Epidermal melanocyte (primary cell): Measurements from ENCODE around the gene SNTB2.
A peak's percentile ranks its signal among the peaks of the same experiment; 100 is the strongest.

ENCODE experiments used
- DNase-seq: peaks from one replicate; pipeline ENCODE4 v3.0.0; 2011; ENCODE audit warnings: low spot score; ENCODE audit not compliant: insufficient read length

The SNTB2 gene

DNA sequence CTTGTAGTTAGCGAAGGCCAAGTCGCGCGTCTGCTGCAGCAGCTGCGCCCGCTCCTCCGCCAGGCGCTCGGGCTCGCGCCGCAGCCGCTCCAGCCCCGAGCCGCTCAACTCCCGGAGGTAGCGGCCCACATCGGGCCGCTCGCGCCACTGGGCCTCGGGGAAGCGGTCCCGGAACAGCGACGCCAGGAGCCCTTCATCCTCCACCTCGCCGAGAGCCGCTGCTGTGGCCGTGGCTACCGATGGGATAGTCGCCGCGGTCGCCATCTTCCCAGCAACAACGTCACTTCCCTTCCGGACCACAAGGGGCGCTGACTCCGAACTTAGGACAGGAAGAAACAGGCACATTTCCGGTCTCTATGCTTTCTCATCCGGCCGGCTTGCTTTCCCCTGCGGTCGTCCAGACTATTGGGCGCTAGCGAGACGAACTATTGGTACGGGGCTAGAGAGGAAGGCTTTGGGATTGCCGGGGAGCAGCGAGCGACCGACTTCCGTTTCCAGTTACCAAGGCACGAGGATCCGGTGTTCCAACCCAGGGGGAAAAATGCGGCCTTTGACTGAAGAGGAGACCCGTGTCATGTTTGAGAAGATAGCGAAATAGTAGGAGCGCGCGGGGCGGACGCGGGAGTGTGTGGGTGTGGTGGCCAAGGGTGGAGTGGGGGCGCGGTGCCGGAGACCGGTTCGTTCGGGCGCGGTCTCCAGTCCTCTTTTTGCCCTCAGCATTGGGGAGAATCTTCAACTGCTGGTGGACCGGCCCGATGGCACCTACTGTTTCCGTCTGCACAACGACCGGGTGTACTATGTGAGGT, 152.5 kb downstream of the SNTB2 start, which contains the start of the genes COG8 and NIP7:
TSS of gene COG8 (minus strand) at position 276 of the 806 bp plus-strand sequence. CDS start at position 264, 12 bp downstream.
TSS of gene NIP7 (plus strand) at position 484 of the 806 bp plus-strand sequence. CDS start at position 542, 58 bp downstream.
- peak; percentile 91 for DNase-seq

- no peak for DNase-seq
Observed at GRCh38 chr16:69340095-69340644, 153.2 kb downstream of the SNTB2 start.

DNA sequence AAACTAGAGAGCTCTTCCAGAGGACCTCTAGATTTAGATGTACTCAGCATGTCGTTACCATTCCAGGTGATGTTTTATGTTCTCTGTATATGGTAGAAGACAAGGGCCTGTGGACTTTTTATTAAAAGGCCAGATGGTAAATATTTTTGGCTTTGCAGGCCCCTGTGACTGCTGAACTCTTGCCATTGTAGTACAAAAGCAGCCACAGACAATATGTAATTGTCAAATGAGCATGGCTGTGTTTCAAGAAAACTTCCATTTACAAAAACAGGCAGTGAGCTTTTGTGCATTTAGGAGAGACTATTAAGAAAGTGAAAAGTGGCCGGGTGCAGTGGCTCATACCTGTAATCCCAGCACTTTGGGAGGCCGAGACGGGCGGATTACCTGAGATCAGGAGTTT, 157.2 kb downstream of the SNTB2 start:
- DNase-seq, result no peak

GRCh38 chr16:69345923-69346322, 159.0 kb downstream of the SNTB2 start:
- no peak for DNase-seq

DNA sequence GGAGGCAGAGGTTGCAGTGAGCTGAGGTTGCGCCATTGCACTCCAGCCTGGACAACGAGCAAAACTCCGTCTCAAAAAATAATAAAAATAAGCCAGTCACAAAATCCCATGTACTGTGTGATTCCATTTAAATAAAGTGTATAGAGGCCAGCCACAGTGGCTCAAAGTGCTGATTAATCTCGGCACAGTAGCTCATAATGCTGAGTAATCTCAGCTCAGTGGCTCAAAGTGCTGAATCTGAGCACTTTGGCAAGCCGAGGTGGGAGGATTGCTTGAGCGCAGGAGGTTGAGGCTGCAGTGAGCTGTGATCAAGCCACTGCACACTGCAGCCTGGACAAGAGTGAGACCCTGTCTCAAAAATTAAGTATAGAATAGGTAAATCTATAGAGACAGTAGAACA, 159.7 kb downstream of the SNTB2 start:
- DNase-seq, result no peak

- no peak for DNase-seq
Observed at GRCh38 chr16:69348222-69348621, 161.3 kb downstream of the SNTB2 start.

- no peak for DNase-seq
Observed at GRCh38 chr16:69349536-69349935, 162.6 kb downstream of the SNTB2 start.

GRCh38 chr16:69350536-69351133, 163.7 kb downstream of the SNTB2 start:
- no peak for DNase-seq

- DNase-seq, result no peak
Observed at GRCh38 chr16:69351309-69352027, 164.5 kb downstream of the SNTB2 start, which contains the start of gene TMED6. Gene TMED6, minus strand, starts transcription at chr16:69351786. Its CDS starts 33 bp downstream, at chr16:69351753.
